Measurements from ENCODE around the gene GRIP1. TPM values are rescaled to one million over a fixed set of nuclear protein-coding genes. Genes with fewer than 3 reads are reported as not detected.

GRIP1 gene
- total and polyA plus RNA-seq, 2 donors (not counting 3 experiments of a cell fraction or from before 2014, with no cell fraction given) = 0.04 to 0.69 TPM

DNA sequence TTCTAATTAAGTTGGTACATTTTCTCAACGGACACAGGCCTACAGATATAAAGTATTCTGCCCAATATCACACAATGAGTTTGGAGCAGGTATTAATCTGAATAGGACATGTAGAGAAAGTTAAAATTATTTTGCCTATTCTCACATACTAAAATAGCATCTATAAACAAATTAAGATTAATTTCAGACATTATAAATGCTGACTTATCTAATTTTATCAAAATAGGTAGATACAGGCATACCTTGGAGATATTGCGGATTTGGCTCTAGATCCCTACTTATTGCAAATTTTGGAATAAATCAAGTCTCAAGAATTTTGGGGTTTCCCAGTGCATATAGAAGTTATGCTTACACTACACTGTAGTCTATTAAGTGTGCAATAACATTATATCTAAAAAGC lies 41.0 kb upstream of the GRIP1 start:
- no peak overlapping the region for H2AFZ ChIP-seq (ENCODE audit: low read depth, low read length)
- H3K79me2 ChIP-seq (ENCODE audit: control insufficient read depth, insufficient read depth, low read length) = no peaks in the 10 kb centered on the region
- BruUV-seq (replicated peaks) = no TSS peak
- no peaks in the 10 kb centered on the region for H3K4me1 ChIP-seq (ENCODE audit: control insufficient read depth, extremely low read depth, insufficient read depth, low read length)
- dilution Hi-C loops (cut with MboI; ENCODE audit: extremely low pct_ligation_motif_present, low sequenced_read_pairs) (no loop called here), intact Hi-C loops (cut with micrococcal nuclease) (no loop called here)
- H3K4me2 ChIP-seq (ENCODE audit: insufficient read depth, low read length) = no peak overlapping the region
- H3K9me3 ChIP-seq (replicated peaks; ENCODE audit: control insufficient read depth, insufficient read depth, low read length) = no peaks in the 10 kb centered on the region
- peaks cover 0 to 10% of the 10 kb centered on the region in 2 experiments for H3K27me3 ChIP-seq (ENCODE audit: control insufficient read depth in 2 of 2, insufficient read depth in 2 of 2, low read length in 2 of 2)
- no peak overlapping the region for H3K9ac ChIP-seq (replicated peaks; ENCODE audit: extremely low read depth, insufficient read depth, low read length)
- FAIRE-seq (no peak), DNase-seq (ENCODE audit: low read depth, low spot score) (no peak)
- H3K9me1 ChIP-seq (replicated peaks; ENCODE audit: control insufficient read depth, extremely low read depth, insufficient read depth, low read length) = no peaks in the 10 kb centered on the region
- H3K4me3 ChIP-seq (replicated peaks in 1 of 3; ENCODE audit: insufficient read depth in 1 of 3, low read depth in 1 of 3, low read length in 3 of 3) = no peak overlapping the region
- CTCF ChIA-PET = no interaction called here
- no peak overlapping the region for H3K27ac ChIP-seq (ENCODE audit: insufficient read depth, low read depth, low read length)
- H4K20me1 ChIP-seq (replicated peaks; ENCODE audit: control insufficient read depth, extremely low read depth, insufficient read depth, low read length) = no peaks in the 10 kb centered on the region
- no peaks in the 10 kb centered on the region for H3K36me3 ChIP-seq (ENCODE audit: control insufficient read depth in 2 of 2, extremely low read depth in 1 of 2, insufficient read depth in 2 of 2, low read length in 2 of 2)
- TF ChIP-seq, protein P1, sequence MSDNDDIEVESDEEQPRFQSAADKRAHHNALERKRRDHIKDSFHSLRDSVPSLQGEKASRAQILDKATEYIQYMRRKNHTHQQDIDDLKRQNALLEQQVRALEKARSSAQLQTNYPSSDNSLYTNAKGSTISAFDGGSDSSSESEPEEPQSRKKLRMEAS (IDR thresholded peaks at IDR 0.05; ENCODE audit: insufficient read depth, insufficient read length) = no peak
- TF ChIP-seq POLR2A (IDR thresholded peaks at IDR 0.05; ENCODE audit: low read depth, low read length) (no peak), FOS (IDR thresholded peaks at IDR 0.05; ENCODE audit: borderline replicate concordance, insufficient read depth, low read length) (no peak), GATA2 (IDR thresholded peaks at IDR 0.05; ENCODE audit: insufficient read depth, insufficient read length, low read depth, low read length) (no peak), POLR2AphosphoS5 (IDR thresholded peaks at IDR 0.05; ENCODE audit: insufficient read depth, low read depth, low read length) (no peak), JUN (IDR thresholded peaks at IDR 0.05; ENCODE audit: borderline replicate concordance, insufficient read depth, insufficient read length, low read depth) (no peak)
- TF ChIP-seq, protein P2, sequence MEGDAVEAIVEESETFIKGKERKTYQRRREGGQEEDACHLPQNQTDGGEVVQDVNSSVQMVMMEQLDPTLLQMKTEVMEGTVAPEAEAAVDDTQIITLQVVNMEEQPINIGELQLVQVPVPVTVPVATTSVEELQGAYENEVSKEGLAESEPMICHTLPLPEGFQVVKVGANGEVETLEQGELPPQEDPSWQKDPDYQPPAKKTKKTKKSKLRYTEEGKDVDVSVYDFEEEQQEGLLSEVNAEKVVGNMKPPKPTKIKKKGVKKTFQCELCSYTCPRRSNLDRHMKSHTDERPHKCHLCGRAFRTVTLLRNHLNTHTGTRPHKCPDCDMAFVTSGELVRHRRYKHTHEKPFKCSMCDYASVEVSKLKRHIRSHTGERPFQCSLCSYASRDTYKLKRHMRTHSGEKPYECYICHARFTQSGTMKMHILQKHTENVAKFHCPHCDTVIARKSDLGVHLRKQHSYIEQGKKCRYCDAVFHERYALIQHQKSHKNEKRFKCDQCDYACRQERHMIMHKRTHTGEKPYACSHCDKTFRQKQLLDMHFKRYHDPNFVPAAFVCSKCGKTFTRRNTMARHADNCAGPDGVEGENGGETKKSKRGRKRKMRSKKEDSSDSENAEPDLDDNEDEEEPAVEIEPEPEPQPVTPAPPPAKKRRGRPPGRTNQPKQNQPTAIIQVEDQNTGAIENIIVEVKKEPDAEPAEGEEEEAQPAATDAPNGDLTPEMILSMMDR (IDR thresholded peaks at IDR 0.05; ENCODE audit: extremely low read depth in 1 of 2, insufficient read depth in 1 of 2, low read depth in 1 of 2, low read length in 2 of 2) = no peak
- POLR2A ChIA-PET = no interaction called here

All from endothelial cell of umbilical vein (primary cell).